GM21515 (cell line): ENCODE data around the gene PRTN3.
"Not testable (repeated sequence)": the region's sequence is repeated elsewhere in the genome, so short reads cannot be mapped to it uniquely, and the experiment has no call there.

Experiments used
- ATAC-seq: cut with Tn5 transposase; IDR thresholded peaks from one replicate; pipeline ENCODE4 v1.9.1; 2021; ENCODE audit not compliant: unreplicated experiment

The PRTN3 gene

GRCh38 chr19:843180-843835 lies 2.5 kb downstream of the PRTN3 start:
- ATAC-seq: no peak

- ATAC-seq: no peak
Observed at GRCh38 chr19:843836-844545, 3.2 kb downstream of the PRTN3 start.

- ATAC-seq: no peak
Observed at GRCh38 chr19:844546-844971, 3.8 kb downstream of the PRTN3 start.

- no peak for ATAC-seq
Observed at GRCh38 chr19:845707-846521, 5.1 kb downstream of the PRTN3 start.

GRCh38 chr19:848386-848921 lies 7.7 kb downstream of the PRTN3 start:
- no peak for ATAC-seq

- ATAC-seq: not testable (repeated sequence)
Observed at GRCh38 chr19:849195-849594, 8.4 kb downstream of the PRTN3 start.

- no peak for ATAC-seq
Observed at GRCh38 chr19:850221-850978, 9.6 kb downstream of the PRTN3 start.

- ATAC-seq: no peak
Observed at GRCh38 chr19:850979-851335, 10.2 kb downstream of the PRTN3 start.

- ATAC-seq: no peak
Observed at GRCh38 chr19:852136-853013, 11.6 kb downstream of the PRTN3 start, which contains the start of gene ELANE. TSS of gene ELANE (plus strand) at chr19:852303. CDS start at chr19:852329, 26 bp downstream.

- no peak for ATAC-seq
Observed at GRCh38 chr19:853014-853585, 12.3 kb downstream of the PRTN3 start.

GRCh38 chr19:853614-854220 lies 12.9 kb downstream of the PRTN3 start:
- not testable (repeated sequence) for ATAC-seq

GRCh38 chr19:854549-854948 lies 13.8 kb downstream of the PRTN3 start:
- no peak for ATAC-seq

- no peak for ATAC-seq
Observed at GRCh38 chr19:855142-855541, 14.3 kb downstream of the PRTN3 start.

- ATAC-seq: no peak
Observed at GRCh38 chr19:855566-856120, 14.8 kb downstream of the PRTN3 start.

GRCh38 chr19:858284-858683 lies 17.5 kb downstream of the PRTN3 start:
- no peak for ATAC-seq

- no peak for ATAC-seq
Observed at GRCh38 chr19:858868-859843, 18.4 kb downstream of the PRTN3 start, which contains the start of gene CFD. TSS of gene CFD (plus strand) at chr19:859664. CDS start at chr19:859690, 26 bp downstream.

GRCh38 chr19:861141-861755 lies 20.4 kb downstream of the PRTN3 start:
- ATAC-seq: no peak
